GM18508 (cell line): Measurements from ENCODE around the gene MXI1.
"Not testable (repeated sequence)": the region's sequence is repeated elsewhere in the genome, so short reads cannot be mapped to it uniquely, and the experiment has no call there.

ENCODE experiments used
- ATAC-seq: cut with Tn5 transposase; IDR thresholded peaks from one replicate; pipeline ENCODE4 v1.9.1; 2021; ENCODE audit warnings: moderate number of reproducible peaks; ENCODE audit not compliant: insufficient read depth, unreplicated experiment

The MXI1 gene

GRCh38 chr10:110306452-110306768, 99.0 kb downstream of the MXI1 start:
- ATAC-seq, result no peak

DNA sequence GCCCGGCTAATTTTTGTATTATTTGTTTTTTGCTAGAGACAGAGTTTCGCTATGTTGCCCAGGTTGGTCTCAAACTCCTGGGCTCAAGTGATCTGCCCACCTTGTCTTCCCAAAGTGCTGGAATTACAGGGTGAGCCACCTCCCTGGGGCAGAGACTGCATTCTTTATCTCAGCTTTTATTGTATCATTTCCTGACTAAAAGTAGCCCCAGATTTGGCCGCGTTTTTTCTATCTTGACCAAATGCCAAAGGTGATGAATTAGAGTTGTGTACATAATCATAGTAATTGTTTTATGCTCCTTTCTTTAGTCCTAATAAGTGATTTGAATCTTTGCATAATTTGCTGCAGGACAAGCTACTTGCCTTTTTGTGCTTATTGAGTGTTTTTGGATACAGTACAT, 100.4 kb downstream of the MXI1 start:
- no peak for ATAC-seq

GRCh38 chr10:110310741-110311140, 103.3 kb downstream of the MXI1 start:
- ATAC-seq, result no peak

DNA sequence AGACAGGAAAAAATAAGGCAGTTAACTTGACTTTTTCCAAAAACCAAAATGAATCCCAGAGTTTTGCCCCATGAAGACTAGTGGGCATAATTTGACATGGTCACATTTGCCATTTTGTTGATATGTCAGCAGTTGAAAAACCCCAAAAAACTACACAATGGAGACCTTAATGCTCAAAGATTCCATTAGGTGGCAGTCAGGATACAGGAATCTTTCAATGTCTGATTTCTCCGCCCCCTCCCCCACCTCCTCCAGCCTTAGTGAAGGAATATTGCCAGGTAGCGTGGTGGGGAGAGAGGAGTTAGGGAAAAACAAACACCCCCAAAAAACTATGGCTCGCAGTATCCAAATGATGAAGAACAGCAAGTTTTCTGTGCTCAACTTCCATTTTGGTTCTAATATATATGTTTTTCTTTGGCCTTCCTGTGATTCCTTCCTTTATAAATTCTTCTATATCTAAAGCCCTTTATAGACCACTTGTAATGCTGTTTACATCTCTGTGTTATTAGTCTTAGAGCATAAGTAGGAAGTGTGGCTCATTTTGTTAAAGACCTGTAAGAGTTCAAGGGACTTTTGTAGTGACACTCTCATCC, 104.0 kb downstream of the MXI1 start:
- ATAC-seq, result no peak

- no peak for ATAC-seq
Measured at GRCh38 chr10:110312206-110312605, 104.8 kb downstream of the MXI1 start.

DNA sequence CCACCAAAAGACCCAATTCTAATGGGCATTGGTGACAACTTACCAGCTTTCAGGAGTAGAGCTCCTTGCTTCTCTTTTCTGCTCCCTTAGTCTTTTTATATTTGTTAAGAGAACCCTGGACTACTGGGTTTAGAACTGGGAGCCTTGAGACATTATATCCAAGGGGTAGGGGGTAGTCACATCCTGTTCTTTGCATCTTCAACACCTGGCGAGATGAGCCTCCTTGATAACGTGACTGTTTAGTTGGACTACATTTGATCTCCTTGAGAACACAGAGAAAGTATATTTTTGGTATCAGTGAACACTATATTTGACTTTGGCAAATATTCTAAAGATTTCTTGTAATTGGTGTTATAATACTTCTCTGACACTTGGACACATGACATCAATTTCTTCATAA, 106.3 kb downstream of the MXI1 start:
- ATAC-seq, result no peak

DNA sequence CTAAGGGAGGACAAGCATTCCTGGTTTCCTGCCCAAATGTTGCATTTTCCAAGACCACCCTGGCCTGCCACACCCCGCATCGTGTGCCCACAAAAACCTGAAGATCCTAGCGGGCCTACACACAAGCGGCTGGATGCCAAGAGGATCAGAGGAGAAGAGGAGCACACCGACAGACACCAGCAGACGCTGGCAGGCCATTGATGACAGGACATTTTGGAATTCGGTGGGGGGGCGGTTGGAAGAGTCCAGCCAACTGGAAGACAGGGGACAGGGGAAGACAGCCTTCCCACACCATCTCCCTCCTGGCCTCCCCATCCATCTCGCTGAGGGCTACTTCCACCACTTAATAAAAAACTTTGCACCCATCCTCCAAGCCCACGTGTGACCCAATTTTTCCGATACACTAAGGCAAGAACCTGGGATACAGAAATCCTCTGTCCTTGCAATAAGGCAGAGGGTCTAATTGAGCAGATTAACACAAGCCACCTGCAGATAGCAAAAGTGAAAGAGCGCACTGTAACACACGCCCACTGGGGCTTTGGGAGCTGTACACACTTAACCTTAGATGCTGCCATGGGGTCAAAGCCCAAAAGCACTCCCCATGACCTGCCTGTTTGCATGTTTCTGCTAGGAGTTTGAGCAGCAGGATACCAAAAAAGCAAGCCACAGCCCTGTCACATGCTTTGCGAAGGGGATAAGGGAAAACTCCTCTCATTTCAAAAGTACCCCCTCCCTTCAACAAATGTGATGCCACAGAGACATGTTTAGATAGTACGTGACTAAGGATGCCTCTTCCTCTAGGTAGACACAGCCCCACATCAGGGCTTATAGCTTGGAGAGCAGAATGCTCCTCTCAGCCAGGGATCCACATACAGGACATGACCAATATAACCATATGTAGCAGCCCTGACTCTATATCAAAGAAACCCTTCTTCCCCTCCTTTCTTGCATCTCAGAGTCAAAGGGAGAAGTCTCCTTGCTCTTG, 110.8 kb downstream of the MXI1 start:
- no peak for ATAC-seq

GRCh38 chr10:110321869-110322620, 114.6 kb downstream of the MXI1 start:
- no peak for ATAC-seq

GRCh38 chr10:110323503-110323902, 116.1 kb downstream of the MXI1 start:
- no peak for ATAC-seq

GRCh38 chr10:110324201-110324804, 116.9 kb downstream of the MXI1 start:
- ATAC-seq, result peak; percentile 44

GRCh38 chr10:110324805-110325280, 117.4 kb downstream of the MXI1 start:
- ATAC-seq, result peak; percentile 57

- ATAC-seq, result no peak
Measured at GRCh38 chr10:110326351-110327032, 119.1 kb downstream of the MXI1 start.

GRCh38 chr10:110327262-110327914, 120.0 kb downstream of the MXI1 start:
- no peak for ATAC-seq

DNA sequence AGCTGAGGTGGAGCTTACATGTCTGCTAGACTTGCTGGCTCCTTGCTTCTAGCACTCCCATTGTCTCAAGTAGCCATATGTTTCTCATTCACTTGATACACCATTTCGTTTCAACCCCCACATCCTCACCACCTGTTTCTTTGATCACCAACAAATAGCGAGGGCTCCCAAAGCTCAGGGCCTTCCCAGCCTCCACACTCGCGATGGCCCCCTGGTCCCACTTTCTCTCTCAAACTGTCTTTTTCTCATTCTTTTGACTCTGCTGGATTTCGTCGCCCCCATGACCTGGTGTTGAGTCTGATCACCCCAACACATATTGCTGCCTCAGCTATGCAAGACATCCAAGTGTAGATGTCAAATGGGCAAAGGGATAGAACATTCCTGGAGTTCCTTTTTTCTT, 123.3 kb downstream of the MXI1 start:
- no peak for ATAC-seq

GRCh38 chr10:110331226-110331795, 123.9 kb downstream of the MXI1 start:
- ATAC-seq, result not testable (repeated sequence)

DNA sequence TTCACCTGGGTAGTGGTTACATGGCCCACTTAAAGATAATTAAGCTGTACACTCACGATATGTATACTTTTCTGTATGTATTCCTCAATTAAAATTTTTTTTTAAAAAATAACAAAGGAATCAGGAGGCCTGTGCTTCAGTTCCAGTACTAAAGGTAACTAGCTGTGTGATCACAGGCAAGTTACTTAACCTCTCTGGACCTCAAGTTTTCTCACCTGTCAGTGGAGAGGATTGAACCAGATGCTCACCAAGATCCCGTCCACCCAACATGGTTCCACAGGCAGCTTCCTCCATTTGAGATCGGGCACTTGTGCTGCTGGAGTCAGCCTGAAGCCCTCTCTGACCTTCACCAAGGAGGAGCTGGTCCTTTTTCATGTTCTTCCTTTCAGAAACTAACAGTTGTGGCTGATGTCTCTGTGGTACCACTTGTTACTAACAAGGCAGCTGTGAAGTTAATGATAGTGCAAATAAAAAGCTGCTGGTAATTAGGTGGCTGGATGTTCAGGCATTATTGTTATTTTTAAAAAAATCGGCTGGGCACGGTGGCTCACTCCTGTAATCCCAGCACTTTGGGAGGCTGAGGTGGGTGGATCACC, 126.8 kb downstream of the MXI1 start:
- no peak for ATAC-seq

- no peak for ATAC-seq
Measured at GRCh38 chr10:110335314-110336064, 128.1 kb downstream of the MXI1 start.

DNA sequence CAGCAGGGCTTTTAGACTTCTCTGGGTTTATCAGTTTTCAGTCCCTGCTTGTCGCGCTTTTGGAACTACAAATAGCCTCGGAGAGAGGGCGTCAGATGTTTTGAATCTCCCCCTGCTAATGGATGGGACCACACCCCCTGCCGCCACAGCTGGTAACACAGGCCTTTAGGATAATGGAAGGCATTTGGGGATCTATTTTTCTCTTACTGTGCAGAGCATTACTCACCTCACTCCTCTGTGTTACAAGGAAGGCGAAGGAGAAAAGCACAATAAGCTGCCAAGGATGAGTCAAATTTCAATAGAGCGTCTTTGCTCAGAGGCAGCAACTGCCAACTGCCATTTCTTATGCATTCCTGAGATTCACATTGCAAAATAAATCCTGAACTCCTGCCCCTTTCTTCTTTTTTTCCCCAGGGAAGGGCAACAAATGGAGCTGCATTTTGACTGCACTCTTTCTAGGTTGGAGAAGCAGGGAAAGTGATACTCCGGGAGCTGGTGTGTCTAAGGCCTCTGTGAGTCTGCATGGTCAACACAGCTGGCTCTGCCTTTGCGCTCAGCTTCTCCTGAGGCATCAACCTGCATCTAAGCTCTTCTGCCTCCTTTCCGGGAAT, 128.8 kb downstream of the MXI1 start:
- ATAC-seq, result no peak
